Endodermal cell (in vitro differentiated cells): ENCODE results near the gene RPA3. TPM values are rescaled to one million over a fixed set of nuclear protein-coding genes. Genes with fewer than 3 reads are reported as not detected.

Experiments used
- DNase-seq: peaks from one replicate; pipeline ENCODE4 v3.0.0-alpha.2; 2017
- H3K27ac ChIP-seq: 2 replicates; pipeline ENCODE4 v1.5.1; 2013; ENCODE audit warnings: mild to moderate bottlenecking, low read depth, low read length, moderate library complexity
- H3K27me3 ChIP-seq: 2 replicates; pipeline ENCODE4 v1.6.1; 2013; ENCODE audit warnings: mild to moderate bottlenecking, low read length, moderate library complexity; ENCODE audit not compliant: insufficient read depth, control insufficient read depth, poor library complexity, severe bottlenecking
- H3K36me3 ChIP-seq: 2 replicates; pipeline ENCODE4 v1.7.0; 2013; ENCODE audit warnings: mild to moderate bottlenecking, low read length, moderate library complexity; ENCODE audit not compliant: control insufficient read depth, insufficient read depth
- H3K4me1 ChIP-seq: one replicate; pipeline ENCODE4 v1.7.0; 2013; ENCODE audit warnings: low read length; ENCODE audit not compliant: control insufficient read depth, insufficient read depth
- H3K4me3 ChIP-seq: 2 replicates; pipeline ENCODE4 v1.5.1; 2013; ENCODE audit warnings: mild to moderate bottlenecking, low read length, moderate library complexity
- H3K9ac ChIP-seq: 2 replicates; pipeline ENCODE4 v1.6.1; 2013; ENCODE audit warnings: mild to moderate bottlenecking, low read length, moderate library complexity; ENCODE audit not compliant: poor library complexity, severe bottlenecking; ENCODE audit errors: extremely low read depth
- H3K9me3 ChIP-seq: 2 replicates; pipeline ENCODE4 v1.6.1; 2013; ENCODE audit warnings: mild to moderate bottlenecking, low read length, moderate library complexity; ENCODE audit not compliant: control insufficient read depth
- H3K27ac Mint-ChIP-seq: 2 replicates; pipeline ENCODE4 v1.8.0; 2020; ENCODE audit warnings: mixed read lengths
- H3K27me3 Mint-ChIP-seq: 2 replicates; pipeline ENCODE4 v1.8.0; 2021; ENCODE audit warnings: mild to moderate bottlenecking, mixed read lengths; ENCODE audit not compliant: insufficient read depth
- H3K36me3 Mint-ChIP-seq: 2 replicates; pipeline ENCODE4 v1.8.0; 2020; ENCODE audit warnings: low read depth, mixed read lengths
- H3K4me1 Mint-ChIP-seq: 2 replicates; pipeline ENCODE4 v1.8.0; 2020; ENCODE audit warnings: mixed read lengths
- H3K4me3 Mint-ChIP-seq: 2 replicates; pipeline ENCODE4 v1.8.0; 2020; ENCODE audit warnings: mild to moderate bottlenecking, moderate library complexity, mixed read lengths
- H3K9me3 Mint-ChIP-seq: 2 replicates; pipeline ENCODE4 v1.8.0; 2020; ENCODE audit warnings: mild to moderate bottlenecking, mixed read lengths
- CTCF ChIP-seq: fragments of 200-600 bp; sonication (generic); conservative IDR thresholded peaks from 2 replicates; pipeline ENCODE4 v1.5.0; 2021; ENCODE audit warnings: antibody characterized with exemption, mild to moderate bottlenecking
- WGBS, 2 experiments: methylation state at CpG; one replicate each; pipeline versions ENCODE4 v1.1.5 to v1.1.7; 2013; ENCODE audit warnings: missing lambda C conversion rate in 2 of 2, mixed read lengths in 1 of 2; ENCODE audit not compliant: insufficient coverage in 1 of 2, insufficient read length in 1 of 2; 5-methylcytosine and 5-hydroxymethylcytosine counted together
- total RNA-seq, 2 donors: library from RNA; stranded (reverse); fragmentation: NEBNext Ultra II Directional in 1 of 2; extraction: Animal tissue kit (Norgen Biotek cat#: 25700) in 1 of 2; gene quantifications; 2 replicates in 1 of 2; 3 replicates in 1 of 2; pipeline ENCODE4 v1.2.1, GENCODE V29; 2021

Gene RPA3
- total RNA-seq, 2 donors from 2014 or later = 65.5 to 97.8 TPM

- peaks cover 20% of the 10 kb centered on the region for H3K9me3 Mint-ChIP-seq
- peak; percentile 91 for DNase-seq
- peaks cover 14% of the 10 kb centered on the region for H3K36me3 Mint-ChIP-seq
- H3K27ac Mint-ChIP-seq = no peak overlapping the region
- H3K27ac ChIP-seq = no peak overlapping the region
- peaks cover 7% of the 10 kb centered on the region for H3K9me3 ChIP-seq
- no peak overlapping the region for H3K4me3 ChIP-seq
- H3K27me3 ChIP-seq = no peaks in the 10 kb centered on the region
- H3K4me1 Mint-ChIP-seq = peaks cover 24% of the 10 kb centered on the region
- H3K9ac ChIP-seq = no peak overlapping the region
- H3K27me3 Mint-ChIP-seq = no peaks in the 10 kb centered on the region
- H3K36me3 ChIP-seq = no peaks in the 10 kb centered on the region
- TF ChIP-seq CTCF = peak; percentile 87
- 50% methylated on average over 3 of the region's 3 CpGs; no CpG with 5 or more reads in 1 of the 2 experiments for WGBS, 2 experiments
- H3K4me3 Mint-ChIP-seq = no peak overlapping the region
- no peaks in the 10 kb centered on the region for H3K4me1 ChIP-seq
Measured at GRCh38 chr7:7653593-7654187, 64.7 kb downstream of the RPA3 start.

- Mint-ChIP-seq H3K9me3 (peaks cover 17% of the 10 kb centered on the region), H3K4me3 (no peak overlapping the region), H3K27ac (no peak overlapping the region), H3K27me3 (no peaks in the 10 kb centered on the region), H3K4me1 (peaks cover 24% of the 10 kb centered on the region), H3K36me3 (peaks cover 13% of the 10 kb centered on the region)
- no peaks in the 10 kb centered on the region for H3K4me1 ChIP-seq
- WGBS, 2 experiments = 100% methylated on average over 1 of the region's 1 CpG; no CpG with 5 or more reads in 1 of the 2 experiments
- H3K27ac ChIP-seq = no peak overlapping the region
- H3K4me3 ChIP-seq = no peak overlapping the region
- H3K27me3 ChIP-seq = no peaks in the 10 kb centered on the region
- DNase-seq = no peak
- H3K9me3 ChIP-seq = peaks cover 7% of the 10 kb centered on the region
- TF ChIP-seq CTCF = no peak
- no peaks in the 10 kb centered on the region for H3K36me3 ChIP-seq
- H3K9ac ChIP-seq = no peak overlapping the region
Measured at GRCh38 chr7:7652798-7653540, 65.4 kb downstream of the RPA3 start.

GRCh38 chr7:7651479-7651878 lies 66.9 kb downstream of the RPA3 start:
- H3K27ac ChIP-seq = no peak overlapping the region
- 50 to 66% methylated on average over 2 to 3 of the region's 3 CpGs for WGBS, 2 experiments
- Mint-ChIP-seq H3K27ac (no peak overlapping the region), H3K4me1 (peaks cover 24% of the 10 kb centered on the region), H3K36me3 (peaks cover 7% of the 10 kb centered on the region), H3K4me3 (no peak overlapping the region), H3K9me3 (peaks cover 8% of the 10 kb centered on the region), H3K27me3 (no peaks in the 10 kb centered on the region)
- no peak overlapping the region for H3K9ac ChIP-seq
- DNase-seq = no peak
- H3K9me3 ChIP-seq = peaks cover 6% of the 10 kb centered on the region
- no peaks in the 10 kb centered on the region for H3K27me3 ChIP-seq
- no peaks in the 10 kb centered on the region for H3K36me3 ChIP-seq
- no peaks in the 10 kb centered on the region for H3K4me1 ChIP-seq
- TF ChIP-seq CTCF = no peak
- no peak overlapping the region for H3K4me3 ChIP-seq
